DOHH2 (cell line): ENCODE data around the gene LRRC75B.
"Not testable (repeated sequence)": the region's sequence is repeated elsewhere in the genome, so short reads cannot be mapped to it uniquely, and the experiment has no call there.

Experiments
- EZH2phosphoT487 ChIP-seq: fragments of 200-600 bp; sonication (generic); IDR thresholded peaks from 2 replicates; pipeline ENCODE4 v1.6.1; 2017; ENCODE audit warnings: borderline replicate concordance, mild to moderate bottlenecking, antibody characterized with exemption, low read length, moderate library complexity, mixed read lengths
- TF ChIP-seq, protein P1 (sequence below): fragments of 200-600 bp; sonication (generic); IDR thresholded peaks from one replicate; pipeline ENCODE4 v1.5.1; 2014; ENCODE audit warnings: antibody characterized with exemption, mild to moderate bottlenecking, low read depth, low read length; ENCODE audit not compliant: poor library complexity, severe bottlenecking

DNA sequence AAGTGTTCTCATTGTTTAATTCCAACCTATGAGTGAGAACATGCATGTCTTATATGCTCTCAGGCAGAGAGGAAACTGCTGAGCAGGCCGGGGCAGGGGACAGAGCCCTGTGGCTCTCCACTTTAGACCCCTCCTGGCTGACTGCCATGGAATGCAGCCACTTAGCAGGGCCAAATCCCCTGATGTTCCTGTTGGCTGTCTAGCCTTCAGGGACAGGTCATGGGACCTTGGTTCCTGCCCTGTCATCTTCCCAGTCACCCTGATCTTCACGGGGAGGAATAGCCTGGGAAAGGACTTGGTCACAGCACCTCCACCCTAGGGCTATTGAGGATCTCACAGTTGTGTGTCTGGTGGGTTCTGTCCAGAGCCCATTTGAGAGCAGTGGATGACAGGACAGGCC, 13.5 kb upstream of the LRRC75B start:
- TF ChIP-seq, protein P1, sequence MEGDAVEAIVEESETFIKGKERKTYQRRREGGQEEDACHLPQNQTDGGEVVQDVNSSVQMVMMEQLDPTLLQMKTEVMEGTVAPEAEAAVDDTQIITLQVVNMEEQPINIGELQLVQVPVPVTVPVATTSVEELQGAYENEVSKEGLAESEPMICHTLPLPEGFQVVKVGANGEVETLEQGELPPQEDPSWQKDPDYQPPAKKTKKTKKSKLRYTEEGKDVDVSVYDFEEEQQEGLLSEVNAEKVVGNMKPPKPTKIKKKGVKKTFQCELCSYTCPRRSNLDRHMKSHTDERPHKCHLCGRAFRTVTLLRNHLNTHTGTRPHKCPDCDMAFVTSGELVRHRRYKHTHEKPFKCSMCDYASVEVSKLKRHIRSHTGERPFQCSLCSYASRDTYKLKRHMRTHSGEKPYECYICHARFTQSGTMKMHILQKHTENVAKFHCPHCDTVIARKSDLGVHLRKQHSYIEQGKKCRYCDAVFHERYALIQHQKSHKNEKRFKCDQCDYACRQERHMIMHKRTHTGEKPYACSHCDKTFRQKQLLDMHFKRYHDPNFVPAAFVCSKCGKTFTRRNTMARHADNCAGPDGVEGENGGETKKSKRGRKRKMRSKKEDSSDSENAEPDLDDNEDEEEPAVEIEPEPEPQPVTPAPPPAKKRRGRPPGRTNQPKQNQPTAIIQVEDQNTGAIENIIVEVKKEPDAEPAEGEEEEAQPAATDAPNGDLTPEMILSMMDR = not testable (repeated sequence)
- TF ChIP-seq EZH2phosphoT487 = not testable (repeated sequence)
